Lower lobe of right lung (tissue), 2 donors: ENCODE measurements around the gene CACNA2D1. TPM values are rescaled to one million over a fixed set of nuclear protein-coding genes. Genes with fewer than 3 reads are reported as not detected.
A peak's percentile ranks its signal among the peaks of the same experiment; 100 is the strongest.

Source experiments
- ATAC-seq, 2 donors: fragments of 200-7000 bp; cut with Tn5 transposase; one replicate each; pipeline ENCODE4 v1.9.1; 2020 to 2022; ENCODE audit warnings: mild to moderate bottlenecking in 2 of 2, moderate library complexity in 2 of 2
- DNase-seq: peaks from one replicate; pipeline ENCODE4 v3.0.0-alpha.2; 2020
- H3K27ac ChIP-seq: fragments of 200-600 bp; one replicate; pipeline ENCODE4 v1.8.0; 2022
- H3K27me3 ChIP-seq: fragments of 200-600 bp; one replicate; pipeline ENCODE4 v1.8.0; 2022; ENCODE audit warnings: low read depth
- H3K36me3 ChIP-seq: fragments of 200-600 bp; one replicate; pipeline ENCODE4 v1.8.0; 2022; ENCODE audit warnings: mild to moderate bottlenecking
- H3K4me1 ChIP-seq: fragments of 200-600 bp; one replicate; pipeline ENCODE4 v1.8.0; 2022
- H3K4me3 ChIP-seq: fragments of 200-600 bp; one replicate; pipeline ENCODE4 v1.8.0; 2022; ENCODE audit warnings: mild to moderate bottlenecking
- H3K9me3 ChIP-seq: fragments of 200-600 bp; one replicate; pipeline ENCODE4 v1.8.0; 2022
- intact Hi-C: fragments of 100-400 bp; cut with DNase I; formaldehyde crosslinking; loops from one replicate; pipeline ENCODE4 v1.11.0; 2022
- total RNA-seq: library from RNA; stranded (reverse); fragmentation: NEBNext Ultra II Directional; extraction: Animal tissue kit (Norgen Biotek cat#: 25700); gene quantifications from one replicate; pipeline ENCODE4 v1.2.1, GENCODE V29; 2021
- TF ChIP-seq, protein P1 (sequence below): fragments of 200-600 bp; IDR thresholded peaks from one replicate; pipeline ENCODE4 v1.8.0; 2022; ENCODE audit warnings: antibody characterized with exemption, mild to moderate bottlenecking
- donor health status: DM: no; HTN: yes; CAD: no; lungs with severe emphysema.

The CACNA2D1 gene
- total RNA-seq, 1 donor from 2014 or later = 12.5 TPM

GRCh38 chr7:82085116-82085515 lies 358.5 kb downstream of the CACNA2D1 start:
- Histone ChIP-seq H3K27ac (no peak overlapping the region), H3K9me3 (no peaks in the 10 kb centered on the region), H3K27me3 (no peaks in the 10 kb centered on the region), H3K36me3 (no peaks in the 10 kb centered on the region), H3K4me3 (no peak overlapping the region), H3K4me1 (no peaks in the 10 kb centered on the region)
- ATAC-seq (no peak), DNase-seq (no peak)
- intact Hi-C loops = no loop called here
- TF ChIP-seq, protein P1, sequence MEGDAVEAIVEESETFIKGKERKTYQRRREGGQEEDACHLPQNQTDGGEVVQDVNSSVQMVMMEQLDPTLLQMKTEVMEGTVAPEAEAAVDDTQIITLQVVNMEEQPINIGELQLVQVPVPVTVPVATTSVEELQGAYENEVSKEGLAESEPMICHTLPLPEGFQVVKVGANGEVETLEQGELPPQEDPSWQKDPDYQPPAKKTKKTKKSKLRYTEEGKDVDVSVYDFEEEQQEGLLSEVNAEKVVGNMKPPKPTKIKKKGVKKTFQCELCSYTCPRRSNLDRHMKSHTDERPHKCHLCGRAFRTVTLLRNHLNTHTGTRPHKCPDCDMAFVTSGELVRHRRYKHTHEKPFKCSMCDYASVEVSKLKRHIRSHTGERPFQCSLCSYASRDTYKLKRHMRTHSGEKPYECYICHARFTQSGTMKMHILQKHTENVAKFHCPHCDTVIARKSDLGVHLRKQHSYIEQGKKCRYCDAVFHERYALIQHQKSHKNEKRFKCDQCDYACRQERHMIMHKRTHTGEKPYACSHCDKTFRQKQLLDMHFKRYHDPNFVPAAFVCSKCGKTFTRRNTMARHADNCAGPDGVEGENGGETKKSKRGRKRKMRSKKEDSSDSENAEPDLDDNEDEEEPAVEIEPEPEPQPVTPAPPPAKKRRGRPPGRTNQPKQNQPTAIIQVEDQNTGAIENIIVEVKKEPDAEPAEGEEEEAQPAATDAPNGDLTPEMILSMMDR = no peak

DNA sequence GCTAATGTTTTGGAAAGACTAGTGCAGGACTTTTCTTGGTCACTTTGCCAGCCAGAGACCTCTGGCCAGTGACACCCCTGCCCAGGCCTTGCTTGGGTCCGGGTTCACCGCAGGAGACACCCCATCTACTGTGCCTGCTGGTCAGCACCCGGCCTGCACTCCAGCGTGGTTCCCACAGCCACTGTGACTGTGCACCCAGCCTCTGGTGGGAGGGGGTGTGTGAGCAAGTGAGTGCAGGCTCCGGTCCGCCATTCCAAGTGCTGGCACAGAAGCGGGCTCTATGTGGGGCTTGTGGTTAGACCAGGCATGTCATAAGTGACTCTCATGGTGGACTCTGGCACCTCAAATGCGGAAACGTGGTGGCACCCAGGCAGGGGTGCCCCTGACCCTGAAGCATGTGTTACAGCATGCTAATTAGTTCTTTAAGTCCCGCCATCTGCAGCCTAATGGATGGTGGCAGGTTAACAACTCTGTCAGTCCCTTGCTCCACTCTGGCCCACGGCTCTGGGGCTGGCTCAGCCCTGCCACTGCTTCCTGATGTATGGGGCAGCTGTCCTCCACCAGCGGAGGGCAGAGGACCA lies 361.8 kb downstream of the CACNA2D1 start:
- no peak for ATAC-seq
- peak; percentile 33 for DNase-seq
- intact Hi-C loops = no loop called here
- Histone ChIP-seq H3K27ac (no peak overlapping the region), H3K27me3 (no peaks in the 10 kb centered on the region), H3K4me1 (no peaks in the 10 kb centered on the region), H3K36me3 (no peaks in the 10 kb centered on the region), H3K9me3 (no peaks in the 10 kb centered on the region), H3K4me3 (no peak overlapping the region)
- TF ChIP-seq, protein P1 = no peak

GRCh38 chr7:82080254-82080927 lies 363.2 kb downstream of the CACNA2D1 start:
- DNase-seq = no peak
- intact Hi-C loops = no loop called here
- Histone ChIP-seq H3K4me1 (no peaks in the 10 kb centered on the region), H3K36me3 (no peaks in the 10 kb centered on the region), H3K9me3 (no peaks in the 10 kb centered on the region), H3K4me3 (no peak overlapping the region), H3K27me3 (no peaks in the 10 kb centered on the region), H3K27ac (no peak overlapping the region)
- TF ChIP-seq, protein P1 = no peak
- ATAC-seq = no peak

DNA sequence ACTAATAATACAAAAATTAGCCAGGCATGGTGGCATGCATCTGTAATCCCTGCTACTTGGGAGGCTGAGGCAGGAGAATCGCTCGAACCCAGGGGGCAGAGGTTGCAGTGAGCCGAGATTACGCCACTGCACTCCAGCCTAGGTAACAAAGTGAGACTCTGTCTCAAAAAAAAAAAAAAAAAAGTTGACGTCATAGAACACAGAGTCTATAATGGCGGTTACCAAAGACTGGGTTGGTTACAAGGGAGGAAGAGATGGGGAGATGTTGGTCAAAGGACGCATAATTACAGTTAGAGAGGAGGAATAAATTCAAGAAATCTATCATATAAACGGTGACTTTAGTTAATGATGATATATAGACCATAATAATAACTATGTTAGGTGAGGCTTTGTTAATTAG lies 364.1 kb downstream of the CACNA2D1 start:
- no peaks in the 10 kb centered on the region for H3K9me3 ChIP-seq
- no peak overlapping the region for H3K4me3 ChIP-seq
- ATAC-seq = no peak
- TF ChIP-seq, protein P1 = no peak
- intact Hi-C loops = no loop called here
- no peaks in the 10 kb centered on the region for H3K27me3 ChIP-seq
- H3K27ac ChIP-seq = no peak overlapping the region
- H3K36me3 ChIP-seq = no peaks in the 10 kb centered on the region
- no peak for DNase-seq
- no peaks in the 10 kb centered on the region for H3K4me1 ChIP-seq

- no peaks in the 10 kb centered on the region for H3K4me1 ChIP-seq
- no peak overlapping the region for H3K27ac ChIP-seq
- DNase-seq = no peak
- intact Hi-C loops = no loop called here
- H3K27me3 ChIP-seq = no peaks in the 10 kb centered on the region
- no peak overlapping the region for H3K4me3 ChIP-seq
- no peak for ATAC-seq
- no peaks in the 10 kb centered on the region for H3K9me3 ChIP-seq
- H3K36me3 ChIP-seq = no peaks in the 10 kb centered on the region
- TF ChIP-seq, protein P1 = no peak
Measured at GRCh38 chr7:82078807-82079206, 364.8 kb downstream of the CACNA2D1 start.
